SK-N-SH treated with all-trans-retinoic acid at 6 μM for 48 hours (cell line): ENCODE measurements around the gene ZCCHC9.

ENCODE experiments used
- ATAC-seq: fragments of 200-7000 bp; cut with Tn5 transposase; 3 replicates; pipeline ENCODE4 v1.9.1; 2020; ENCODE audit warnings: mild to moderate bottlenecking, moderate library complexity
- BACH2 ChIP-seq: fragments of 250-450 bp; sonication (Bioruptor Pico); IDR thresholded peaks from 2 replicates; pipeline ENCODE4 v1.9.0; 2021; ENCODE audit warnings: mild to moderate bottlenecking, borderline replicate concordance
- CSDC2 ChIP-seq: fragments of 250-450 bp; sonication (Bioruptor Pico); IDR thresholded peaks from 2 replicates; pipeline ENCODE4 v1.5.0; 2020; ENCODE audit warnings: mild to moderate bottlenecking, moderate library complexity
- ESRRG ChIP-seq: fragments of 250-450 bp; sonication (Bioruptor Pico); IDR thresholded peaks from 2 replicates; pipeline ENCODE4 v1.6.1; 2021; ENCODE audit warnings: mild to moderate bottlenecking
- GLIS3 ChIP-seq: fragments of 250-450 bp; sonication (Bioruptor Pico); IDR thresholded peaks from 2 replicates; pipeline ENCODE4 v1.5.0; 2020; ENCODE audit warnings: mild to moderate bottlenecking, moderate library complexity
- ISL1 ChIP-seq: fragments of 250-450 bp; sonication (Bioruptor Pico); IDR thresholded peaks from 2 replicates; pipeline ENCODE4 v2.1.2; 2022; ENCODE audit warnings: mild to moderate bottlenecking, moderate library complexity
- OSR1 ChIP-seq: fragments of 250-450 bp; sonication (Bioruptor Pico); IDR thresholded peaks from 2 replicates; pipeline ENCODE4 v1.8.0; 2022; ENCODE audit warnings: moderate library complexity, mild to moderate bottlenecking, inconsistent platforms
- PPARA ChIP-seq: fragments of 250-450 bp; sonication (Bioruptor Pico); IDR thresholded peaks from 2 replicates; pipeline ENCODE4 v1.5.0; 2020; ENCODE audit warnings: mild to moderate bottlenecking, borderline replicate concordance
- SNAI2 ChIP-seq: fragments of 250-450 bp; sonication (Bioruptor Pico); IDR thresholded peaks from 2 replicates; pipeline ENCODE4 v1.5.0; 2020; ENCODE audit warnings: mild to moderate bottlenecking, moderate library complexity
- TCF4 ChIP-seq: fragments of 250-450 bp; sonication (Bioruptor Pico); IDR thresholded peaks from 2 replicates; pipeline ENCODE4 v1.8.0; 2021; ENCODE audit warnings: mild to moderate bottlenecking, moderate library complexity, borderline replicate concordance
- ZC3H10 ChIP-seq: fragments of 250-450 bp; sonication (Bioruptor Pico); IDR thresholded peaks from 2 replicates; pipeline ENCODE4 v1.5.1; 2021; ENCODE audit warnings: mild to moderate bottlenecking, moderate library complexity
- ZFP3 ChIP-seq: fragments of 250-450 bp; sonication (Bioruptor Pico); IDR thresholded peaks from 2 replicates; pipeline ENCODE4 v1.5.0; 2020; ENCODE audit warnings: mild to moderate bottlenecking, moderate library complexity
- ZFP30 ChIP-seq: fragments of 450-650 bp; formaldehyde crosslinking; IDR thresholded peaks from 2 replicates; pipeline ENCODE4 v1.5.0; 2022; ENCODE audit warnings: mild to moderate bottlenecking, moderate library complexity
- ZNF565 ChIP-seq: fragments of 450-650 bp; formaldehyde crosslinking; conservative IDR thresholded peaks from 2 replicates; pipeline ENCODE4 v1.5.0; 2020; ENCODE audit warnings: low read depth, mild to moderate bottlenecking, moderate library complexity
- ZNF70 ChIP-seq: fragments of 450-650 bp; formaldehyde crosslinking; IDR thresholded peaks from 2 replicates; pipeline ENCODE4 v1.5.0; 2020; ENCODE audit warnings: mild to moderate bottlenecking, moderate library complexity
- ZNF8 ChIP-seq: fragments of 450-650 bp; formaldehyde crosslinking; IDR thresholded peaks from 2 replicates; pipeline ENCODE4 v1.5.0; 2020; ENCODE audit warnings: mild to moderate bottlenecking, moderate library complexity
- TF ChIP-seq, protein P1 (sequence below): fragments of 250-450 bp; sonication (Bioruptor Pico); IDR thresholded peaks from 2 replicates; pipeline ENCODE4 v1.5.1; 2021; ENCODE audit warnings: mild to moderate bottlenecking, moderate library complexity
- TF ChIP-seq, protein P2 (sequence below): fragments of 250-450 bp; sonication (Bioruptor Pico); IDR thresholded peaks from 2 replicates; pipeline ENCODE4 v1.5.0; 2020; ENCODE audit warnings: mild to moderate bottlenecking, moderate library complexity
- TF ChIP-seq, protein P3 (sequence below): fragments of 250-450 bp; sonication (Bioruptor Pico); IDR thresholded peaks from 2 replicates; pipeline ENCODE4 v1.8.0; 2020; ENCODE audit warnings: mild to moderate bottlenecking, moderate library complexity, borderline replicate concordance
- TF ChIP-seq, protein P4 (sequence below): fragments of 250-450 bp; sonication (Bioruptor Pico); IDR thresholded peaks from 2 replicates; pipeline ENCODE4 v1.5.1; 2020; ENCODE audit warnings: low read depth, mild to moderate bottlenecking, moderate library complexity
- TF ChIP-seq, protein P5 (sequence below): fragments of 250-450 bp; sonication (Bioruptor Pico); IDR thresholded peaks from 2 replicates; pipeline ENCODE4 v1.8.0; 2021; ENCODE audit warnings: low read depth, mild to moderate bottlenecking, moderate library complexity, borderline replicate concordance

ZCCHC9 gene

DNA sequence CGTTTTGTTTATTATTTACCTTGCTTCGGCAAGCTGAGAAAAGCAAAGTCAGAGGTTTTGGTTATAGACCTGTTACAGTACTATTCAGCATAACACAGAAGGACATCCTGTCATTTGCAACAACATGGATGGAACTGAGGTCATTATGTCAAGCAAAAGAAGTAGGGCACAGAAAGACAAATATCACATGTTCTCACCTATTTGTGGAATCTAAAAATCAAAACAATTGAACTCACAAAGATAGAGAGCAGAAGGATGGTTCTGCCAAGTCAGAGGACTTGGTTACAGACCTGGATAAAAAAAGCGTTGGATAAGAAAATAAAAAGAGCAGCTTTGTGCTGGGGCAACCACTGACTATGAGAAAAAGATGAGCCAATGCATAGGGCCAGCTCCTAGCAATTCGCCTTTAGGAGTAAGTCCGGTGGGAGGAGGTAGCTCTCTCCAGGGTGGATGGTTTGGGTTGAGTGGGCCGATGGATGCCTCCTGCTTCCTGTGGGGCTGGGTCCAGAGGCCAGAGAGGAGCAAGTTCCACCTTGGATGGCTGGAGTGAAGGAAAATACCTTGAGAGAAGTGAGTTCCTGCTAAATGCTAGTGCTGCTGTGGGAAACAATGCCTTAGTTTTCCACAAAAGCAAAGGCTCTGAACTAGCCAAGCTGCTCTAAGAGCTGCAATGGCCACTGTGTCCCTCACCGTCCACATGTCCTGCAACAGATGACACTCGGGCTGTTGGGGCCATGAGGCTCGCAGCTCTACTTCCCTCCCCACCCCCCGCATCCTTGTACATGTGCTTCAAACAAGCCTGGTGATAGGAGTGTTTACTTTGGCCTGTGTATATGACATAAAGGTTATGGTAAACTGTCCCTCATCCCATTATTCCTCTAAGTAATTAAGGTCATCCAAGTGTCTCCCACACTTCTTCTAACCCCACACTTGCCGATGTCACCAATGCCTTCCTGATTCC is 54.2 kb downstream of the ZCCHC9 start (continued):
- no peak for TF ChIP-seq BACH2
- TF ChIP-seq PPARA, result no peak

DNA sequence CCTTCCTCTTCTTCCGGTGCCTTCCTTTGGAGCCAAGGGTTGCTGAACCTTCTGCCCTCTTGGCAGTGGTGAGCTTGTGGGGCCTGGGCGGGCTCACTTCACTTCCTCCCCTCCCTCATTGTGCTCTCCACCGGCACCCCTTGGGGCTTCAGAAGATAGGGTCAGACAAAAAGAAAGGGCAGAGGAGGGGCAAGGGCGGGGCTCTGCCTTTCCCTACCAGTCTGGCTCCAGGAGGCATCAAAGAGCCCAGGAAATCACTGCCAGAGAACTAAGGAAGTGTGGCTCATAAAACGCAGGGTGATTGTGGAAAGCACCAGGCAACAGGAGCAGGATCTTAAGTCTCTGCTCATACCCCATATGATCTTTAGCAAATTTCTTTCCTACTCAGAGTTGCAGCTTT is 57.7 kb downstream of the ZCCHC9 start:
- ATAC-seq, result no peak
- no peak for TF ChIP-seq BACH2
- TF ChIP-seq GLIS3, result no peak
- TF ChIP-seq CSDC2 (CRISPR knock-in tag), result no peak
- no peak for TF ChIP-seq PPARA
- TF ChIP-seq SNAI2 (CRISPR knock-in tag), result no peak
- no peak for TF ChIP-seq ZC3H10
- no peak for TF ChIP-seq ZFP3 (CRISPR knock-in tag)
- TF ChIP-seq ESRRG (CRISPR knock-in tag), result no peak
- TF ChIP-seq, protein P1, sequence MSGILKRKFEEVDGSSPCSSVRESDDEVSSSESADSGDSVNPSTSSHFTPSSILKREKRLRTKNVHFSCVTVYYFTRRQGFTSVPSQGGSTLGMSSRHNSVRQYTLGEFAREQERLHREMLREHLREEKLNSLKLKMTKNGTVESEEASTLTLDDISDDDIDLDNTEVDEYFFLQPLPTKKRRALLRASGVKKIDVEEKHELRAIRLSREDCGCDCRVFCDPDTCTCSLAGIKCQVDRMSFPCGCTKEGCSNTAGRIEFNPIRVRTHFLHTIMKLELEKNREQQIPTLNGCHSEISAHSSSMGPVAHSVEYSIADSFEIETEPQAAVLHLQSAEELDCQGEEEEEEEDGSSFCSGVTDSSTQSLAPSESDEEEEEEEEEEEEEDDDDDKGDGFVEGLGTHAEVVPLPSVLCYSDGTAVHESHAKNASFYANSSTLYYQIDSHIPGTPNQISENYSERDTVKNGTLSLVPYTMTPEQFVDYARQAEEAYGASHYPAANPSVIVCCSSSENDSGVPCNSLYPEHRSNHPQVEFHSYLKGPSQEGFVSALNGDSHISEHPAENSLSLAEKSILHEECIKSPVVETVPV (CRISPR knock-in tag), result no peak
- TF ChIP-seq, all 23 proteins: peak for 0

DNA sequence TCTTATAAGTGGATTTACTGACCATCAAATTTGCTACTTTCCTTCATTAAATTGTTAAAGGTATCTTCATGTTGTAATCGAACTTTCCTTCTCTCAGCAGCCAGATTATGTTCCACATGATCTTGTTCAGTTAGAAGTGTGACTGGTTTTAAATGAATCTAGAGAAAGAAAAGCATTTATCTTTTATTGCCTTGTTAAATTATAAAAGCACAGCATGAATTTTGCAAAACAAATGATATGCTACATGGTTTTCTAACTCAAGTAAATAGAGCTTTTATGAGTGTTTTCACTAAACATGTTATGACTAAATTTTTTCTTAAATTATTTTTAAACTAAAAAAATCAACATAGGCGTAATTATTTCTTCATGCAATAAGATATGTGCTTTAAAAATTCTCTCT is 58.5 kb downstream of the ZCCHC9 start:
- TF ChIP-seq TCF4 (no peak), PPARA (no peak)
- TF ChIP-seq, protein P2, sequence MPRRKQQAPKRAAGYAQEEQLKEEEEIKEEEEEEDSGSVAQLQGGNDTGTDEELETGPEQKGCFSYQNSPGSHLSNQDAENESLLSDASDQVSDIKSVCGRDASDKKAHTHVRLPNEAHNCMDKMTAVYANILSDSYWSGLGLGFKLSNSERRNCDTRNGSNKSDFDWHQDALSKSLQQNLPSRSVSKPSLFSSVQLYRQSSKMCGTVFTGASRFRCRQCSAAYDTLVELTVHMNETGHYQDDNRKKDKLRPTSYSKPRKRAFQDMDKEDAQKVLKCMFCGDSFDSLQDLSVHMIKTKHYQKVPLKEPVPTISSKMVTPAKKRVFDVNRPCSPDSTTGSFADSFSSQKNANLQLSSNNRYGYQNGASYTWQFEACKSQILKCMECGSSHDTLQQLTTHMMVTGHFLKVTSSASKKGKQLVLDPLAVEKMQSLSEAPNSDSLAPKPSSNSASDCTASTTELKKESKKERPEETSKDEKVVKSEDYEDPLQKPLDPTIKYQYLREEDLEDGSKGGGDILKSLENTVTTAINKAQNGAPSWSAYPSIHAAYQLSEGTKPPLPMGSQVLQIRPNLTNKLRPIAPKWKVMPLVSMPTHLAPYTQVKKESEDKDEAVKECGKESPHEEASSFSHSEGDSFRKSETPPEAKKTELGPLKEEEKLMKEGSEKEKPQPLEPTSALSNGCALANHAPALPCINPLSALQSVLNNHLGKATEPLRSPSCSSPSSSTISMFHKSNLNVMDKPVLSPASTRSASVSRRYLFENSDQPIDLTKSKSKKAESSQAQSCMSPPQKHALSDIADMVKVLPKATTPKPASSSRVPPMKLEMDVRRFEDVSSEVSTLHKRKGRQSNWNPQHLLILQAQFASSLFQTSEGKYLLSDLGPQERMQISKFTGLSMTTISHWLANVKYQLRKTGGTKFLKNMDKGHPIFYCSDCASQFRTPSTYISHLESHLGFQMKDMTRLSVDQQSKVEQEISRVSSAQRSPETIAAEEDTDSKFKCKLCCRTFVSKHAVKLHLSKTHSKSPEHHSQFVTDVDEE (CRISPR knock-in tag), result no peak
- TF ChIP-seq, protein P3, sequence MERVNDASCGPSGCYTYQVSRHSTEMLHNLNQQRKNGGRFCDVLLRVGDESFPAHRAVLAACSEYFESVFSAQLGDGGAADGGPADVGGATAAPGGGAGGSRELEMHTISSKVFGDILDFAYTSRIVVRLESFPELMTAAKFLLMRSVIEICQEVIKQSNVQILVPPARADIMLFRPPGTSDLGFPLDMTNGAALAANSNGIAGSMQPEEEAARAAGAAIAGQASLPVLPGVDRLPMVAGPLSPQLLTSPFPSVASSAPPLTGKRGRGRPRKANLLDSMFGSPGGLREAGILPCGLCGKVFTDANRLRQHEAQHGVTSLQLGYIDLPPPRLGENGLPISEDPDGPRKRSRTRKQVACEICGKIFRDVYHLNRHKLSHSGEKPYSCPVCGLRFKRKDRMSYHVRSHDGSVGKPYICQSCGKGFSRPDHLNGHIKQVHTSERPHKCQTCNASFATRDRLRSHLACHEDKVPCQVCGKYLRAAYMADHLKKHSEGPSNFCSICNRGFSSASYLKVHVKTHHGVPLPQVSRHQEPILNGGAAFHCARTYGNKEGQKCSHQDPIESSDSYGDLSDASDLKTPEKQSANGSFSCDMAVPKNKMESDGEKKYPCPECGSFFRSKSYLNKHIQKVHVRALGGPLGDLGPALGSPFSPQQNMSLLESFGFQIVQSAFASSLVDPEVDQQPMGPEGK (CRISPR knock-in tag), result no peak
- TF ChIP-seq, protein P4, sequence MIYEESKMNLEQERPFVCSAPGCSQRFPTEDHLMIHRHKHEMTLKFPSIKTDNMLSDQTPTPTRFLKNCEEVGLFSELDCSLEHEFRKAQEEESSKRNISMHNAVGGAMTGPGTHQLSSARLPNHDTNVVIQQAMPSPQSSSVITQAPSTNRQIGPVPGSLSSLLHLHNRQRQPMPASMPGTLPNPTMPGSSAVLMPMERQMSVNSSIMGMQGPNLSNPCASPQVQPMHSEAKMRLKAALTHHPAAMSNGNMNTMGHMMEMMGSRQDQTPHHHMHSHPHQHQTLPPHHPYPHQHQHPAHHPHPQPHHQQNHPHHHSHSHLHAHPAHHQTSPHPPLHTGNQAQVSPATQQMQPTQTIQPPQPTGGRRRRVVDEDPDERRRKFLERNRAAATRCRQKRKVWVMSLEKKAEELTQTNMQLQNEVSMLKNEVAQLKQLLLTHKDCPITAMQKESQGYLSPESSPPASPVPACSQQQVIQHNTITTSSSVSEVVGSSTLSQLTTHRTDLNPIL (CRISPR knock-in tag), result no peak
- ATAC-seq, result no peak

DNA sequence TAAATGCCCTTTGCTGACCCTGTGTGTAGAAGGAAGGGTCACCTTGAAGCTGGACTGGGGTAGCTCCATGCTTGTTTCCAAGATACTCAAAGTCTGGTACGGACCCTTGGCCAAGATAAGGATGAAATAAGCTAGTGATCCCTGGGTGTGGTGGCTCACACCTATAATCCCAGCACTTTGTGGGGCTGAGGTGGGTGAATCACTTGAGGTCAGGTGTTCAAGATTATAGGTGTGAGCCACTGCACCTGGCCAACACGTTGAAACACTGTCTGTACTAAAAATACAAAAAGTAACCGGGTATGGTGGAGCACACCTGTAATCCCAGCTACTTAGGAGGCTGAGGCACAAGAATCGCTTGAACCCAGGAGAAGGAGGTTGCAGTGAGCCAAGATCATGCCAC is 59.3 kb downstream of the ZCCHC9 start:
- ATAC-seq, result no peak
- no peak for TF ChIP-seq ZFP30 (CRISPR knock-in tag)
- no peak for TF ChIP-seq ZNF8 (CRISPR knock-in tag)
- TF ChIP-seq, protein P3 (CRISPR knock-in tag), result no peak
- no peak for TF ChIP-seq ZNF70 (CRISPR knock-in tag)
- TF ChIP-seq ZNF565 (CRISPR knock-in tag), result no peak

DNA sequence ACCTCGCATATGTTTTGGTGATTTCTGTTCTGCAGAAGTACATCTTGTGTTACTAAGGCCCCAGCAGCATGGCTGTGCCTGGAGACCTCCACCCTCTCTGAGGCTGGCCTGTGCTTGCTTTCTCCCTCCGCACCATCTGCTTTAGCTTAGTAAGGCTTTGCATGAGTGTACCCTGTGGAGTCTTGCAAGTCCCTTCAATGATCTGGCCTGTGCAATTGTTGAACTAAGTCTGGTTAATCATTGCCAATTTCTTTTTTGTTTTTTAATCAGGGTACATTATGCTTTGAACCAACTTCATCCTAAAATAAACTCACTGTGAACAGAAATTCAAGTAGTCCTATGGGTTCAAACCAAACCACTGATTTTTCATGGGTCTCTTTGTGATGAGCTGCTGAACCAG is 60.2 kb downstream of the ZCCHC9 start:
- no peak for ATAC-seq
- TF ChIP-seq, protein P1 (CRISPR knock-in tag), result no peak
- TF ChIP-seq GLIS3, result no peak
- TF ChIP-seq OSR1 (CRISPR knock-in tag), result no peak
- no peak for TF ChIP-seq ZNF8 (CRISPR knock-in tag)
- no peak for TF ChIP-seq PPARA
- TF ChIP-seq ISL1 (CRISPR knock-in tag), result no peak
- no peak for TF ChIP-seq SNAI2 (CRISPR knock-in tag)
- TF ChIP-seq ZNF70 (CRISPR knock-in tag), result no peak
- TF ChIP-seq, protein P5, sequence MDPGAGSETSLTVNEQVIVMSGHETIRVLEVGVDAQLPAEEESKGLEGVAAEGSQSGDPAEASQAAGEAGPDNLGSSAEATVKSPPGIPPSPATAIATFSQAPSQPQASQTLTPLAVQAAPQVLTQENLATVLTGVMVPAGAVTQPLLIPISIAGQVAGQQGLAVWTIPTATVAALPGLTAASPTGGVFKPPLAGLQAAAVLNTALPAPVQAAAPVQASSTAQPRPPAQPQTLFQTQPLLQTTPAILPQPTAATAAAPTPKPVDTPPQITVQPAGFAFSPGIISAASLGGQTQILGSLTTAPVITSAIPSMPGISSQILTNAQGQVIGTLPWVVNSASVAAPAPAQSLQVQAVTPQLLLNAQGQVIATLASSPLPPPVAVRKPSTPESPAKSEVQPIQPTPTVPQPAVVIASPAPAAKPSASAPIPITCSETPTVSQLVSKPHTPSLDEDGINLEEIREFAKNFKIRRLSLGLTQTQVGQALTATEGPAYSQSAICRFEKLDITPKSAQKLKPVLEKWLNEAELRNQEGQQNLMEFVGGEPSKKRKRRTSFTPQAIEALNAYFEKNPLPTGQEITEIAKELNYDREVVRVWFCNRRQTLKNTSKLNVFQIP (CRISPR knock-in tag), result no peak
